Neural cell (in vitro differentiated cells): ENCODE results near the gene SOX18. TPM values are rescaled to one million over a fixed set of nuclear protein-coding genes. Genes with fewer than 3 reads are reported as not detected.

ENCODE experiments used
- H2AFZ ChIP-seq: fragments of 200-600, 300-800 bp; sonication (generic), shearing (Covaris generic); 2 replicates; pipeline ENCODE4 v1.6.0; 2014; ENCODE audit warnings: low read depth, mild to moderate bottlenecking, antibody characterized with exemption, low read length, moderate library complexity
- H3F3A ChIP-seq: fragments of 200-600 bp; shearing (Covaris generic); 2 replicates; pipeline ENCODE4 v1.6.1; 2016; ENCODE audit warnings: mild to moderate bottlenecking, moderate library complexity, mixed read lengths, antibody characterized with exemption, low read length; ENCODE audit not compliant: insufficient read depth, poor library complexity, severe bottlenecking
- H3K27ac ChIP-seq: fragments of 200-600, 300-800 bp; sonication (generic), shearing (Covaris generic); 2 replicates; pipeline ENCODE4 v1.5.1; 2014; ENCODE audit warnings: mild to moderate bottlenecking, low read length, moderate library complexity
- H3K27me3 ChIP-seq: fragments of 300-800, 200-600 bp; sonication (generic), shearing (Covaris generic); 2 replicates; pipeline ENCODE4 v1.6.0; 2014; ENCODE audit warnings: mild to moderate bottlenecking, low read depth, low read length, moderate library complexity; ENCODE audit not compliant: insufficient read depth
- H3K36me3 ChIP-seq: fragments of 300-800, 200-600 bp; sonication (generic), shearing (Covaris generic); 2 replicates; pipeline ENCODE4 v1.5.1; 2014; ENCODE audit warnings: mild to moderate bottlenecking, antibody characterized with exemption, low read length, moderate library complexity; ENCODE audit not compliant: insufficient read depth
- H3K4me2 ChIP-seq: fragments of 300-800, 200-600 bp; sonication (generic), shearing (Covaris generic); 2 replicates; pipeline ENCODE4 v1.6.0; 2014; ENCODE audit warnings: mild to moderate bottlenecking, low read length
- H3K4me3 ChIP-seq: fragments of 300-800, 200-600 bp; sonication (generic), shearing (Covaris generic); 2 replicates; pipeline ENCODE4 v1.5.1; 2014; ENCODE audit warnings: mild to moderate bottlenecking, low read length, moderate library complexity
- H3K79me2 ChIP-seq: fragments of 200-600 bp; shearing (Covaris generic); replicated peaks from 2 replicates; pipeline ENCODE4 v1.6.0; 2014; ENCODE audit warnings: mild to moderate bottlenecking, low read length, moderate library complexity; ENCODE audit not compliant: insufficient read depth
- H3K9ac ChIP-seq: fragments of 300-800, 200-600 bp; sonication (generic), shearing (Covaris generic); 2 replicates; pipeline ENCODE4 v1.6.1; 2016; ENCODE audit warnings: mild to moderate bottlenecking, low read length, mixed read lengths
- H3K9me2 ChIP-seq: fragments of 200-600 bp; shearing (Covaris generic); 2 replicates; pipeline ENCODE4 v1.6.1; 2016; ENCODE audit warnings: mild to moderate bottlenecking, low read length, mixed read lengths; ENCODE audit not compliant: insufficient read depth
- H3K9me3 ChIP-seq: fragments of 200-600, 300-800 bp; sonication (generic), shearing (Covaris generic); 2 replicates; pipeline ENCODE4 v1.6.1; 2016; ENCODE audit warnings: mild to moderate bottlenecking, mixed run types, low read length, moderate library complexity, mixed read lengths
- H4K20me1 ChIP-seq: fragments of 200-600 bp; shearing (Covaris generic); 2 replicates; pipeline ENCODE4 v1.6.1; 2016; ENCODE audit warnings: mild to moderate bottlenecking, mixed run types; ENCODE audit not compliant: insufficient read depth
- EP300 ChIP-seq: fragments of 450-650 bp; conservative IDR thresholded peaks from 2 replicates; pipeline ENCODE4 v1.6.1; 2014; ENCODE audit warnings: antibody characterized with exemption, mild to moderate bottlenecking, moderate library complexity; ENCODE audit not compliant: poor library complexity, severe bottlenecking
- EZH2 ChIP-seq: fragments of 200-600, 300-800 bp; shearing (Covaris generic), sonication (generic); IDR thresholded peaks from 2 replicates; pipeline ENCODE4 v1.6.1; 2014; ENCODE audit warnings: antibody characterized with exemption, low read length, borderline replicate concordance, mild to moderate bottlenecking; ENCODE audit not compliant: insufficient read depth, poor library complexity, severe bottlenecking
- MXI1 ChIP-seq: fragments of 450-650 bp; conservative IDR thresholded peaks from 2 replicates; pipeline ENCODE4 v1.6.1; 2014; ENCODE audit warnings: antibody characterized with exemption, mild to moderate bottlenecking; ENCODE audit not compliant: poor library complexity, severe bottlenecking
- POLR2AphosphoS5 ChIP-seq: IDR thresholded peaks from 2 replicates; pipeline ENCODE4 v1.6.1; 2012
- RAD21 ChIP-seq: fragments of 450-650 bp; conservative IDR thresholded peaks from 2 replicates; pipeline ENCODE4 v1.6.1; 2014; ENCODE audit warnings: antibody characterized with exemption, mild to moderate bottlenecking, moderate library complexity
- SMC3 ChIP-seq: fragments of 450-650 bp; conservative IDR thresholded peaks from 2 replicates; pipeline ENCODE4 v1.6.1; 2014; ENCODE audit warnings: antibody characterized with exemption, mild to moderate bottlenecking, moderate library complexity; ENCODE audit not compliant: poor library complexity
- TAF1 ChIP-seq: IDR thresholded peaks from 2 replicates; pipeline ENCODE4 v1.6.1; 2012; ENCODE audit warnings: low read depth
- polyA plus RNA-seq: library from polyadenylated mRNA; depleted of rRNA; stranded (reverse); fragments of >200 nt; gene quantifications from 2 replicates; pipeline ENCODE4 v1.2.3, GENCODE V29; 2014
- TF ChIP-seq, protein P1 (sequence below): IDR thresholded peaks from 2 replicates; pipeline ENCODE4 v1.6.1; 2012; ENCODE audit warnings: borderline replicate concordance
- TF ChIP-seq, protein P2 (sequence below): fragments of 450-650 bp; IDR thresholded peaks from 2 replicates; pipeline ENCODE4 v1.5.1; 2014; ENCODE audit warnings: antibody characterized with exemption, mild to moderate bottlenecking, moderate library complexity; ENCODE audit not compliant: poor library complexity, severe bottlenecking

SOX18 gene
- polyA plus RNA-seq, 1 donor from 2014 or later, result 0.12 TPM

DNA sequence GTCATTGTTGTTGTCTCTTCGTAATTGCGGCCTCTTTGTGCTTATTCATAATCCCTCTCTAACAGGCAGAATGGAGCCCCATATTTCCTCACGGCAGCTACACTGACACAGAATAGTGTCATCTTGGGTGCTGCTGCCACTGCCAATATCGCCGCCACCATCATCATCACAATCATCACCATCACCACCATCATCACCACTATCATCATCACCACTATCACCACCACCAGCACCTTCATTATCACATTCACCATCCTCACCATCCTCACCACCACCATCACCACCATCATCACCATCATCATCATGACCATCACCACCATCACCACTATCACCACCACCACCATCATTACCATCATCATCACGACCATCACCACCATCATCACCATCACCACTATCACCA is 47.1 kb upstream of the SOX18 start:
- TF ChIP-seq, protein P1, sequence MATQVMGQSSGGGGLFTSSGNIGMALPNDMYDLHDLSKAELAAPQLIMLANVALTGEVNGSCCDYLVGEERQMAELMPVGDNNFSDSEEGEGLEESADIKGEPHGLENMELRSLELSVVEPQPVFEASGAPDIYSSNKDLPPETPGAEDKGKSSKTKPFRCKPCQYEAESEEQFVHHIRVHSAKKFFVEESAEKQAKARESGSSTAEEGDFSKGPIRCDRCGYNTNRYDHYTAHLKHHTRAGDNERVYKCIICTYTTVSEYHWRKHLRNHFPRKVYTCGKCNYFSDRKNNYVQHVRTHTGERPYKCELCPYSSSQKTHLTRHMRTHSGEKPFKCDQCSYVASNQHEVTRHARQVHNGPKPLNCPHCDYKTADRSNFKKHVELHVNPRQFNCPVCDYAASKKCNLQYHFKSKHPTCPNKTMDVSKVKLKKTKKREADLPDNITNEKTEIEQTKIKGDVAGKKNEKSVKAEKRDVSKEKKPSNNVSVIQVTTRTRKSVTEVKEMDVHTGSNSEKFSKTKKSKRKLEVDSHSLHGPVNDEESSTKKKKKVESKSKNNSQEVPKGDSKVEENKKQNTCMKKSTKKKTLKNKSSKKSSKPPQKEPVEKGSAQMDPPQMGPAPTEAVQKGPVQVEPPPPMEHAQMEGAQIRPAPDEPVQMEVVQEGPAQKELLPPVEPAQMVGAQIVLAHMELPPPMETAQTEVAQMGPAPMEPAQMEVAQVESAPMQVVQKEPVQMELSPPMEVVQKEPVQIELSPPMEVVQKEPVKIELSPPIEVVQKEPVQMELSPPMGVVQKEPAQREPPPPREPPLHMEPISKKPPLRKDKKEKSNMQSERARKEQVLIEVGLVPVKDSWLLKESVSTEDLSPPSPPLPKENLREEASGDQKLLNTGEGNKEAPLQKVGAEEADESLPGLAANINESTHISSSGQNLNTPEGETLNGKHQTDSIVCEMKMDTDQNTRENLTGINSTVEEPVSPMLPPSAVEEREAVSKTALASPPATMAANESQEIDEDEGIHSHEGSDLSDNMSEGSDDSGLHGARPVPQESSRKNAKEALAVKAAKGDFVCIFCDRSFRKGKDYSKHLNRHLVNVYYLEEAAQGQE, result no peak
- TF ChIP-seq, protein P2, sequence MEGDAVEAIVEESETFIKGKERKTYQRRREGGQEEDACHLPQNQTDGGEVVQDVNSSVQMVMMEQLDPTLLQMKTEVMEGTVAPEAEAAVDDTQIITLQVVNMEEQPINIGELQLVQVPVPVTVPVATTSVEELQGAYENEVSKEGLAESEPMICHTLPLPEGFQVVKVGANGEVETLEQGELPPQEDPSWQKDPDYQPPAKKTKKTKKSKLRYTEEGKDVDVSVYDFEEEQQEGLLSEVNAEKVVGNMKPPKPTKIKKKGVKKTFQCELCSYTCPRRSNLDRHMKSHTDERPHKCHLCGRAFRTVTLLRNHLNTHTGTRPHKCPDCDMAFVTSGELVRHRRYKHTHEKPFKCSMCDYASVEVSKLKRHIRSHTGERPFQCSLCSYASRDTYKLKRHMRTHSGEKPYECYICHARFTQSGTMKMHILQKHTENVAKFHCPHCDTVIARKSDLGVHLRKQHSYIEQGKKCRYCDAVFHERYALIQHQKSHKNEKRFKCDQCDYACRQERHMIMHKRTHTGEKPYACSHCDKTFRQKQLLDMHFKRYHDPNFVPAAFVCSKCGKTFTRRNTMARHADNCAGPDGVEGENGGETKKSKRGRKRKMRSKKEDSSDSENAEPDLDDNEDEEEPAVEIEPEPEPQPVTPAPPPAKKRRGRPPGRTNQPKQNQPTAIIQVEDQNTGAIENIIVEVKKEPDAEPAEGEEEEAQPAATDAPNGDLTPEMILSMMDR, result no peak
- no peak for TF ChIP-seq POLR2AphosphoS5
- TF ChIP-seq EP300, result no peak
- no peak for TF ChIP-seq EZH2
- TF ChIP-seq SMC3, result no peak
- no peak for TF ChIP-seq RAD21
- no peak for TF ChIP-seq MXI1
- no peak for TF ChIP-seq TAF1
- Histone ChIP-seq H3K4me3 (no peak overlapping the region), H3K79me2 (peaks cover 6% of the 10 kb centered on the region), H3K36me3 (no peaks in the 10 kb centered on the region), H3K9me2 (no peaks in the 10 kb centered on the region), H3K9me3 (no peaks in the 10 kb centered on the region), H3K27ac (no peak overlapping the region), H3K9ac (no peak overlapping the region), H4K20me1 (no peaks in the 10 kb centered on the region), H3K27me3 (no peaks in the 10 kb centered on the region), H2AFZ (no peak overlapping the region), H3F3A (no peaks in the 10 kb centered on the region), H3K4me2 (no peak overlapping the region)

DNA sequence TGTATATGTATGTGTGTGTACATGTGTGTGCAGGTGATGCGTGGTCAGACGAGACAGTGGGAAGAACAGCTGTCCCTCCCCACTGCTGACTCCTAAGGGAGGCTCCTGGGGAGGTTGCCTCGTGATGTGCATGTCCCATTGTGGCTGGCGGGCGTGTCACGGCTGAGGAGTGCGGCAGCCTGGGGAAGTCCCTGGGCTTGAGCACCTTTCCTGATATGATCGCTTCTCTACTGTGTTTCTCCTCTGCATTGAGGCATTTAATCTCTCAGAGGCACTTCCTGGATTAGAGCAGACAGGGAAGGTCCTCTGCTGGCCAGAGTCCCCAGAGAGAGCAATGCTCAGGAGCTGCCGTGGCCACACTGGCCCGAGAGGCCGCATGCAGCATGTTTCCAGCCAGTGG is 46.5 kb upstream of the SOX18 start:
- H3F3A ChIP-seq, result no peaks in the 10 kb centered on the region
- H4K20me1 ChIP-seq, result no peaks in the 10 kb centered on the region
- H3K27me3 ChIP-seq, result no peaks in the 10 kb centered on the region
- no peaks in the 10 kb centered on the region for H3K9me3 ChIP-seq
- no peak overlapping the region for H3K27ac ChIP-seq
- H3K4me3 ChIP-seq, result peak overlapping the region; percentile 25
- no peaks in the 10 kb centered on the region for H3K36me3 ChIP-seq
- H3K9me2 ChIP-seq, result no peaks in the 10 kb centered on the region
- H2AFZ ChIP-seq, result no peak overlapping the region
- peaks cover 6% of the 10 kb centered on the region for H3K79me2 ChIP-seq
- no peak for TF ChIP-seq RAD21
- TF ChIP-seq TAF1, result no peak
- no peak overlapping the region for H3K9ac ChIP-seq
- H3K4me2 ChIP-seq, result no peak overlapping the region

DNA sequence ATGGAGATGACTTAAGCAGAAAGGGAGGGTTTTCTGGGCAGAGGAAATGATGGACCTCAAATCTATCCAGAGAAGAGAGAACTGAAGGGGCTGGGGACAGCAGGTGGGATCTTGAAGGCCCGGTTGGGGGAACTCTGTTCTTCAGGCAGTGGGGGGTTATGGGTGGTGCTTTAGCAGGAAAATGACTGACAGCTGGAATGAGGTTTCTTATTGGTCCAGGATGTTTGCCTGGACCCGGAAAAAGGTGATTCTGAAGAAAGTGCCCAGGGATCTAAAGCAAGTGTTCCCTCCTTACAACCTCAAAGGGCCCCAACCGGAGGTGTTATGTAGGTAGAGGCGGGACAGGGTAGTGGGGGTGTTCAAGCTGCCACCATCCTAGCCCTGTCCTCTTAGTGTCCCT is 46.0 kb upstream of the SOX18 start:
- Histone ChIP-seq H3K27me3 (no peaks in the 10 kb centered on the region), H3K9ac (no peak overlapping the region), H4K20me1 (no peaks in the 10 kb centered on the region), H3K4me3 (peak overlapping the region; percentile 25), H3K27ac (no peak overlapping the region), H3K36me3 (no peaks in the 10 kb centered on the region), H3K4me2 (no peak overlapping the region), H2AFZ (no peak overlapping the region), H3F3A (no peaks in the 10 kb centered on the region), H3K79me2 (peaks cover 6% of the 10 kb centered on the region), H3K9me3 (no peaks in the 10 kb centered on the region), H3K9me2 (no peaks in the 10 kb centered on the region)
- TF ChIP-seq SMC3 (no peak), TAF1 (no peak), EZH2 (no peak), RAD21 (no peak), MXI1 (no peak), EP300 (no peak), POLR2AphosphoS5 (no peak)
- TF ChIP-seq, protein P1, result no peak
- TF ChIP-seq, protein P2, result no peak
